Retinal pigment epithelial cell (primary cell): Measurements from ENCODE around the gene C5orf63.
"Not testable (repeated sequence)": the region's sequence is repeated elsewhere in the genome, so short reads cannot be mapped to it uniquely, and the experiment has no call there.

ENCODE experiments used
- DNase-seq: peaks from one replicate; pipeline ENCODE4 v3.0.0-alpha.2; 2010; ENCODE audit warnings: low read depth
- H3K4me3 ChIP-seq: 2 replicates; pipeline ENCODE4 v1.5.1; 2011; ENCODE audit warnings: mild to moderate bottlenecking, low read length, control low read depth, moderate library complexity
- TF ChIP-seq, protein P1 (sequence below): conservative IDR thresholded peaks from 2 replicates; pipeline ENCODE4 v1.5.1; 2011; ENCODE audit warnings: low read depth, low read length, control low read depth, inconsistent platforms

Gene C5orf63

DNA sequence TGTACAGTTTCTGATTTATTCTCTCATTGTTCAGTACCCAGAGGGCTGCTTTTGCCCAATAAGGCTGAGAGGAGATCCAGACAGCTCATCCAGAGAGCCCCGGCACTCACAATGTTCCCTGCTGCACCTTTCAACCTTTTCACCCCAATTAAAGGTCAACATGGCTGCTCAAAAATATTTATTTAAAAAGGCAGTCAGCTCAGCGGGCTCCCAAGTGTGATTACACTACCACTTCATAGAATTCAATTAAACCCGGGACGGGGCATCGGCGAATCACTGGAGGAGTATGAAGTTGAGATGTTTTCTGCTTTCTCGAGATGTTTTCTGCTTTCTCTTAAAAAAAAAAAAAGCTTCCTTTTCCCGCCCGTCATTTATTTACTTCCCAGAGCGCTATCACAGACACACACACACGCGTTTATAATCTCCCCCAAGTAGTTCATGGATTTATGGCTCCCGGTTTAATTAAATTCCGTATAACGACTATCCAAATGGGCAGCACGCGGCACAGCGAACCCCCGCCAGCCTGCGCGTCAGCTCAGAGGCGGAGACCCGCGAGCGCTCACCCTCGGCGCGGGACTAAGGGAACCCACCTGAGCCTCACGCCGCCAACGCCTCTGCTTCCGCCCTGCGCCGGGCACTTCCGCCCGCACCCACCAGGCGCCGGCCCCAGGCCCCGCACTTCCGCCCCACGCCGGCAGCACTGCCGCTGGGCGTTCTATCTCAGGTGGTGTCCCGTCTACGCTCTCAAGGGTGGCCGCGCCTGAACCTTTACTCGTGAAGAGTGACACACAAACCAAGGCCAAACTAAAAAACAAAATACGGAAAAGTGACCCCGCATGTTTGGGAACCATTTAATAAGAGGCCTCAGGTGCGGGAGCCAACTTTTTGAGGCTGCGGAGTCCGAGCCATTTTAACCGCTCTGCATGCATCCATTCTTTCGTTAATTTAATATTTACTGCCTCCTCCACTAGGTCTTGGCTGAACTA lies at the start of gene C5orf63:
C5orf63 (minus strand) TSS at position 642 of the 986 bp plus-strand sequence. CDS start 14,507 bp downstream, outside the sequence.
- no peak for DNase-seq
- H3K4me3 ChIP-seq = peak within 1 kb of the TSS; percentile 72
- TF ChIP-seq, protein P1, sequence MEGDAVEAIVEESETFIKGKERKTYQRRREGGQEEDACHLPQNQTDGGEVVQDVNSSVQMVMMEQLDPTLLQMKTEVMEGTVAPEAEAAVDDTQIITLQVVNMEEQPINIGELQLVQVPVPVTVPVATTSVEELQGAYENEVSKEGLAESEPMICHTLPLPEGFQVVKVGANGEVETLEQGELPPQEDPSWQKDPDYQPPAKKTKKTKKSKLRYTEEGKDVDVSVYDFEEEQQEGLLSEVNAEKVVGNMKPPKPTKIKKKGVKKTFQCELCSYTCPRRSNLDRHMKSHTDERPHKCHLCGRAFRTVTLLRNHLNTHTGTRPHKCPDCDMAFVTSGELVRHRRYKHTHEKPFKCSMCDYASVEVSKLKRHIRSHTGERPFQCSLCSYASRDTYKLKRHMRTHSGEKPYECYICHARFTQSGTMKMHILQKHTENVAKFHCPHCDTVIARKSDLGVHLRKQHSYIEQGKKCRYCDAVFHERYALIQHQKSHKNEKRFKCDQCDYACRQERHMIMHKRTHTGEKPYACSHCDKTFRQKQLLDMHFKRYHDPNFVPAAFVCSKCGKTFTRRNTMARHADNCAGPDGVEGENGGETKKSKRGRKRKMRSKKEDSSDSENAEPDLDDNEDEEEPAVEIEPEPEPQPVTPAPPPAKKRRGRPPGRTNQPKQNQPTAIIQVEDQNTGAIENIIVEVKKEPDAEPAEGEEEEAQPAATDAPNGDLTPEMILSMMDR = no peak

DNA sequence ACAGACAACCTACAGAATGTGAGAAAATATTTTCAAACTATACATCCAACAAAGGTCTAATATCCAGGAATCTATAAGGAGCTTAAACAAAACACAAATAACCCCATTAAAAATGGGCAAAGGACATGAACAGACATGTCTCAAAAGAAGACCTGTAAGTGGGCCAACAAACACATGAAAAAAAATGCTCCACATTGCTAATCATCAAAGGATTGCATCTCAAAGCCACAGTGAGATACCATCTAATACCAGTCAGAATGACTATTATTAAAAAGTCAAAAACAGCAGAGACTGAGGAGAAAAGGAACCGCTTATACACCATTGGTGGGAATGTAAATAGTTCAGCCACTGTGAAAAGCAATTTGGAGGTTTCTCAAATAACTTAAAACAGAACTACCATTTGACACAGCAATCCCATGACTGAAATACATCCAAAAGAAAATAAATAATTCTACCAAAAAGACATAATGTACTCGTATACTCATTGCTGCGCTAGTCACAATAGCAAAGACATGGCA lies 39.1 kb upstream of the C5orf63 start:
- H3K4me3 ChIP-seq = no peak overlapping the region
- no peak for DNase-seq
- TF ChIP-seq, protein P1 = no peak

DNA sequence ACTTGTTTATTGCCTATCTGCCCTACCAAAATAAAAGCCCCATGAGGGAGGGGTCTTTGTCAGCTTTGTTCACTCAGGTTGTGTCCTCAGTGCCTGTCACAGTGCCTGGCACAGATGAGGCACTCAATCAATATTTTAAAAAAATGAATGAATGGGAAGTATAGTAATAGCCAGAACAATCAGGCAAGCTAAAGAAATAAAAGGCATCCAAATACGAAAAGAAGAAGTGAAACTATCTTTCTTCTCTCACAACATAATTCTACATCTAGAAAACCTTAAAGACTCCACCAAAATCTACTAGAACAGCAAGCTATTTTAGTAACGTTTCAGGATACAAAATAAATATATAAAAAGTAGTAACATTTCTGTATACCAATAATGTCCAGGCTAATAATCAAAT lies 37.8 kb upstream of the C5orf63 start:
- DNase-seq = no peak
- H3K4me3 ChIP-seq = no peak overlapping the region
- TF ChIP-seq, protein P1 = no peak

DNA sequence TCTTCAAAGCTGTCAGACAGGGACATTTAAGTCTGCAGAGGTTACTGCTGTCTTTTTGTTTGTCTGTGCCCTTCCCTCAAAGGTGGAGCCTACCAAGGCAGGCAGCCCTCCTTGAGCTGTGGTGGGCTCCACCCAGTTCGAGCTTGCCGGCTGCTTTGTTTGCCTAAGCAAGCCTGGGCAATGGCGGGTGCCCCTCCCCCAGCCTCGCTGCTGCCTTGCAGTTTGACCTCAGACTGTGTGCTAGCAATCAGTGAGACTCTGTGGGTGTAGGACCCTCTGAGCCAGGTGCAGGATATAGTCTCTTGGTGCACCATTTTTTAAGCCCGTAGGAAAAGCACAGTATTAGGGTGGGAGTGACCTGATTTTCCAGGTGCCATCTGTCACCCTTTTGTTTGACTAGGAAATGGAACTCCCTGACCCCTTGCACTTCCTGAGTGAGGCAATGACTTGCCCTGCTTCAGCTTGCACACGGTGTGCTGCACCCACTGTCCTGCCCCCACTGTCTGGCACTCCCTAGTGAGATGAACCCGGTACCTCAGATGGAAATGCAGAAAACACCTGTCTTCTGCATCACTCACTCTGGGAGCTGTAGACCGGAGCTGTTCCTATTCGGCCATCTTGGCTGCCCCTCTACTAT lies 35.4 kb upstream of the C5orf63 start:
- H3K4me3 ChIP-seq, DNase-seq: not testable (repeated sequence)

DNA sequence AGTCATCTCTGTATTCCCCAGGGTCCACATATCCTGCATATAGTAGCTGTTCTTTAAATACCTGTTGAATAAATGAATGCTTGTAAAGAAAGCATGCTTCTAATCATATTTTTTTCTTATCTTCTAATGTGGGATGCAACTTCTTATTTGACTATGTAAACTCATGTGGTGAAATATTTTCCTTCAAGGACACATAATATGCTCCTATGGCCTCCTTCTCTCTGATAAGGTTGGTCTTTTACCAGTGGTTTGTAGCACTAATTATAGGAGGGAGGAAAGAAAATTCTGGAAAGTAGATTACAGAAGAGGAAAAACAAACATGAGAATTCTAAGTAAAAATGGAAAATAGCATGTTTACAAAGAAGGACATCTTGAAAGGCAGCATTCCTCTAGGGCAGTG lies 28.6 kb upstream of the C5orf63 start:
- DNase-seq = no peak
- TF ChIP-seq, protein P1 = no peak
- H3K4me3 ChIP-seq = no peak overlapping the region

DNA sequence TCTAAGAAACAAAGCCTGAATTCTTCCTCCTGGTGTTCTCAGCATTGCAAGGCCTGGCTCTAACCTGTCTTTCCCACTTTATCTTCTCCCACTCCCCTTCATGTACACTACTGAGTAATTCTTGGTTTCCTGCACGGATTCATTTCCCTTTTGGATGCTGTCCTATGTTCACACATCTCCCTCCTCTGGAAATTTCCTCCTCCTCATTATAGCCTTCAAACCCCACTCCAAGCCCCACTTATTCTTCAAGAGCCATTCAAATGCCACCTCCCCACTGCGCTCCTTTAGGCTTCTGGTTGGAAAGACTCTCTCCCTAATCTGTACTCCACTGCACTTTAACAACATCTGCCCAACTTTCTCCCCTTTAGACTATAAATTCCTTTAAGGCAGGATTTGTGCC lies 28.2 kb upstream of the C5orf63 start:
- no peak for DNase-seq
- TF ChIP-seq, protein P1 = no peak

DNA sequence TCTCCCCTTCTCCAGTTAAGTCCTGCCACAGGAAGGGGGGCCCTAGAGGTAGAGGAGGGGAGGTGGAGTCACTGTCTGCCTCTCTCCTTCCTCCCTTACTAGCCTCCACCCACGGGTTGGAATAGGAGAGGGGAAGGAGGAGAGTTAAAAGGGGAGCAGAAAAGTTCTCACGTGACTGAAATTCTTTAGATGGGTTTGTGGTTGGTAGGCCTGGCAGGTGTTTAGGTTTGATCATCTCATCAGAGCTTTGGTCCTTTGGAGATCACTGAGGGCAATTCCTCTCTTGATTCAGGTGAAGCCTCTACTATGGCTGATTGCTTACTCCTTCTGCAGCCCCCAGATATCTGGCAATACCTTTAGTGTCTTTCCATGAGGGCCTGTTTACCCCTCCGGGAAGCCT lies 24.9 kb upstream of the C5orf63 start:
- no peak overlapping the region for H3K4me3 ChIP-seq

More for the DNA sequence above, 28.2 kb upstream of the C5orf63 start:
- H3K4me3 ChIP-seq = no peak overlapping the region

More for the DNA sequence above, 24.9 kb upstream of the C5orf63 start:
- TF ChIP-seq, protein P1 = no peak
- DNase-seq = no peak
